Lung (tissue), 12 donors: ENCODE results near the gene RHOV. TPM values are rescaled to one million over a fixed set of nuclear protein-coding genes. Genes with fewer than 3 reads are reported as not detected.

Experiments
- ATAC-seq: fragments of 200-7000 bp; cut with Tn5 transposase; one replicate; pipeline ENCODE4 v1.9.1; 2020; ENCODE audit warnings: moderate number of reproducible peaks; ENCODE audit not compliant: insufficient read depth, low FRiP score
- DNase-seq, 3 donors: peaks; one replicate each; pipeline ENCODE4 v3.0.0-alpha.2; 2013 to 2017
- H3K27ac ChIP-seq, 2 donors: one replicate each; pipeline ENCODE4 v1.5.1; 2013; ENCODE audit warnings: mild to moderate bottlenecking in 2 of 2, moderate library complexity in 2 of 2, control low read depth in 1 of 2, inconsistent platforms in 1 of 2, low read depth in 1 of 2, low read length in 1 of 2
- H3K27me3 ChIP-seq, 3 donors: one replicate each; pipeline ENCODE4 v1.5.1; 2013; ENCODE audit warnings: low read length in 2 of 3; ENCODE audit not compliant: control insufficient read depth in 3 of 3, insufficient read depth in 3 of 3
- H3K36me3 ChIP-seq, 4 donors: one replicate each; pipeline ENCODE4 v1.5.1; 2013; ENCODE audit warnings: low read length in 4 of 4, mild to moderate bottlenecking in 1 of 4, moderate library complexity in 1 of 4; ENCODE audit not compliant: control insufficient read depth in 4 of 4, insufficient read depth in 4 of 4
- H3K4me1 ChIP-seq, 5 donors: one replicate each; pipeline ENCODE4 v1.5.1; 2013; ENCODE audit warnings: low read length in 5 of 5, mild to moderate bottlenecking in 2 of 5, moderate library complexity in 1 of 5; ENCODE audit not compliant: control insufficient read depth in 5 of 5, insufficient read depth in 5 of 5
- H3K4me3 ChIP-seq: one replicate; pipeline ENCODE4 v1.5.1; 2013; ENCODE audit warnings: mild to moderate bottlenecking, control low read depth, moderate library complexity
- H3K9ac ChIP-seq, 2 donors: one replicate each; pipeline ENCODE4 v1.5.1; 2013; ENCODE audit warnings: low read length in 2 of 2, control low read depth in 1 of 2; ENCODE audit not compliant: insufficient read depth in 1 of 2
- H3K9me3 ChIP-seq, 4 donors: one replicate each; pipeline ENCODE4 v1.5.1; 2013; ENCODE audit warnings: low read length in 3 of 4, mild to moderate bottlenecking in 1 of 4, moderate library complexity in 1 of 4; ENCODE audit not compliant: control insufficient read depth in 4 of 4, insufficient read depth in 3 of 4
- WGBS, 2 donors: extraction: QIAGEN DNeasy Blood & Tissue Kit; methylation state at CpG; one replicate each; pipeline ENCODE4 v1.1.7; 2013; 5-methylcytosine and 5-hydroxymethylcytosine counted together
- polyA plus RNA-seq, 2 donors: library from polyadenylated mRNA; stranded (reverse); fragments of 200-250 nt; gene quantifications; one replicate each; pipeline ENCODE4 v1.2.1, GENCODE V29; 2013
- total RNA-seq, 2 donors: library from RNA; depleted of rRNA in 1 of 2; stranded (reverse); fragments of >200 nt in 1 of 2; gene quantifications; one replicate each; pipeline ENCODE4 v1.2.1, GENCODE V29; 2014 to 2021
- TF ChIP-seq, protein P1 (sequence below): IDR thresholded peaks from 2 replicates; pipeline ENCODE4 v1.5.1; 2012; ENCODE audit warnings: mild to moderate bottlenecking; ENCODE audit errors: control extremely low read depth, extremely low read depth
- donor health status: control.
- donor health status: control.
- donor health status: Bipolar disorder and iron deficiency.
- donor health status: healthy.
- donor health status: DM: yes; HTN: yes; CAD: no.

The RHOV gene
- total and polyA plus RNA-seq, 4 donors, result 2.1 to 8.5 (median 4.3) TPM

DNA sequence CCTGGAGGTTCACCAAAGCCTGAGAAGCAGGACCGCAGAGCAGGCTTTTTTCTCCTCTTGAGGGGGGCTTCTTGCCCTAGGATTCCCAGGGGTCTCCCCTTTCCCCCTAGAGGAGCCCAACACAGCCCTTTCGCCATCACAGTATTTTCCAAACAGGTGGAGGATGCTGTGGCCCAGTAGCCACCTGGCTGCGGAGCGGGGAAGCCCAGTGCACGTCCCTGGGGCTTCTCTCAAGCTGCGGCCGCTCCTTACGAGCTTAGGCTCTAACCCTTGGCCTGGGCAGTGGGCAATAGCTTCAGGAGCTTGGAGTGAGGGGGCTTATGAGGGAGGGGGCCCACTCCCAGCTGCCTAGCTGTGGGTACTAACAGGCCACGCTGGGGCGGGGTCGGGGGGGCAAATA, 43.6 kb upstream of the RHOV start:
- DNase-seq (no peak), ATAC-seq (no peak)
- no peak overlapping the region for H3K9ac ChIP-seq
- WGBS, 2 donors, result 68 to 72% methylated on average over 11 of the region's 11 CpGs
- H3K27ac ChIP-seq, result peak overlapping the region; percentile 63 to 78
- H3K36me3 ChIP-seq, result no peaks in the 10 kb centered on the region
- no peaks in the 10 kb centered on the region for H3K9me3 ChIP-seq
- no peaks in the 10 kb centered on the region for H3K27me3 ChIP-seq
- TF ChIP-seq, protein P1, sequence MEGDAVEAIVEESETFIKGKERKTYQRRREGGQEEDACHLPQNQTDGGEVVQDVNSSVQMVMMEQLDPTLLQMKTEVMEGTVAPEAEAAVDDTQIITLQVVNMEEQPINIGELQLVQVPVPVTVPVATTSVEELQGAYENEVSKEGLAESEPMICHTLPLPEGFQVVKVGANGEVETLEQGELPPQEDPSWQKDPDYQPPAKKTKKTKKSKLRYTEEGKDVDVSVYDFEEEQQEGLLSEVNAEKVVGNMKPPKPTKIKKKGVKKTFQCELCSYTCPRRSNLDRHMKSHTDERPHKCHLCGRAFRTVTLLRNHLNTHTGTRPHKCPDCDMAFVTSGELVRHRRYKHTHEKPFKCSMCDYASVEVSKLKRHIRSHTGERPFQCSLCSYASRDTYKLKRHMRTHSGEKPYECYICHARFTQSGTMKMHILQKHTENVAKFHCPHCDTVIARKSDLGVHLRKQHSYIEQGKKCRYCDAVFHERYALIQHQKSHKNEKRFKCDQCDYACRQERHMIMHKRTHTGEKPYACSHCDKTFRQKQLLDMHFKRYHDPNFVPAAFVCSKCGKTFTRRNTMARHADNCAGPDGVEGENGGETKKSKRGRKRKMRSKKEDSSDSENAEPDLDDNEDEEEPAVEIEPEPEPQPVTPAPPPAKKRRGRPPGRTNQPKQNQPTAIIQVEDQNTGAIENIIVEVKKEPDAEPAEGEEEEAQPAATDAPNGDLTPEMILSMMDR, result no peak
- H3K4me3 ChIP-seq, result no peak overlapping the region
- H3K4me1 ChIP-seq, result peaks cover 0 to 23% (median 14%) of the 10 kb centered on the region in 5 donors

DNA sequence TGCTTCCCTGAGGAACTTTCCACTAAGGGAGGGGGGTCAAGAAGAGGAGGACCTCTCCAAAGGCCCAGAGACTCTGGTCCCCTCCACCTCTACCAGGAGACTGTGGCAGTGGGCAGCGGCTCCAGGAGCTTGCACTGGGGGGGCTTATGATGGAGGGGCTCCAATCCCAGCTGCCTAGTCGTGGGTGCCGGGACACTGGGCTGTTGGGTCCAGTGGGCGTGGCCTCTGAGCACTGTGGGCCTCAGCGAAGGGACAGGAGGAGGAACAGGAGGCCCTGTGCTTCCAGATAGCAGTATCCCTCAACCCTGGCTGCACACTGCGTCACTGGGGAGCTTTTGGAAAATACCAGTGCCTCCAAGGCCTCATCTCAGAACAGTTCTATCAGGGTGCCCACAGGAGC, 41.6 kb upstream of the RHOV start:
- H3K36me3 ChIP-seq, result no peaks in the 10 kb centered on the region
- TF ChIP-seq, protein P1, result no peak
- H3K9me3 ChIP-seq, result no peaks in the 10 kb centered on the region
- H3K27me3 ChIP-seq, result no peaks in the 10 kb centered on the region
- no peak for ATAC-seq
- no peak overlapping the region for H3K9ac ChIP-seq
- H3K4me3 ChIP-seq, result no peak overlapping the region
- 66 to 67% methylated on average over 6 of the region's 6 CpGs for WGBS, 2 donors
- H3K27ac ChIP-seq, result peak overlapping the region in 1 of 2 donors; percentile 49
- no peak for DNase-seq
- peaks cover 0 to 33% (median 14%) of the 10 kb centered on the region in 5 donors for H3K4me1 ChIP-seq

DNA sequence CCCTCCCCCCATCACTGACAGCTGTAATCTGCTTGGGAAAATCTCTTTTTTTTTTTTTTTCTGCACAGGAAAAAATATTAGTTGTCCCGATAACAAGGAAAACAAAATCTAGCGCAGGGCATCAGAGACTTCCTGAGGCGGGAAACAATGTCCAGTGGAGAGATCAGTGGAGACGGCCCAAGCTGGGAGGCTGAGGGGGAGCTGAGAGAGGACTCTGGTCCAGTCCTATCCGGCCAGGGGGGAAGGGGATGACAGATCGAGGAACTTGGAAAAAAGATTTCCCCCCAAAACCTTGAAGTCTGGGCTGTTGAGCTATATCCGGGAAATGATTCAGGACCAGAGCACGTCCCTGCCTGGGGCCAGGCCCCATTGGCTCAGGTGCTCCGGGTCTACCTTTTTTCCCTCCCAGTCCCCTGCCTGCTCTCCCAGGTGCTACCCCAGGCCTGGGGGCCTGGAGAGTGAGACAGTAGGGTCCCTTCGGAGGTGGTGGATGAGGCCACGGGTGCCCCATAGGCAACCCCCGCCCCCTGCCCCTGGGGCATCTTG, 41.2 kb upstream of the RHOV start:
- H3K27ac ChIP-seq, result peak overlapping the region in 1 of 2 donors; percentile 77
- H3K27me3 ChIP-seq, result no peaks in the 10 kb centered on the region
- H3K36me3 ChIP-seq, result no peaks in the 10 kb centered on the region
- TF ChIP-seq, protein P1, result no peak
- no peak overlapping the region for H3K4me3 ChIP-seq
- no peak for ATAC-seq
- 72 to 80% methylated on average over 12 of the region's 12 CpGs for WGBS, 2 donors
- no peak for DNase-seq
- H3K9me3 ChIP-seq, result no peaks in the 10 kb centered on the region
- H3K9ac ChIP-seq, result no peak overlapping the region
- H3K4me1 ChIP-seq, result peaks cover 0 to 35% (median 18%) of the 10 kb centered on the region in 5 donors

DNA sequence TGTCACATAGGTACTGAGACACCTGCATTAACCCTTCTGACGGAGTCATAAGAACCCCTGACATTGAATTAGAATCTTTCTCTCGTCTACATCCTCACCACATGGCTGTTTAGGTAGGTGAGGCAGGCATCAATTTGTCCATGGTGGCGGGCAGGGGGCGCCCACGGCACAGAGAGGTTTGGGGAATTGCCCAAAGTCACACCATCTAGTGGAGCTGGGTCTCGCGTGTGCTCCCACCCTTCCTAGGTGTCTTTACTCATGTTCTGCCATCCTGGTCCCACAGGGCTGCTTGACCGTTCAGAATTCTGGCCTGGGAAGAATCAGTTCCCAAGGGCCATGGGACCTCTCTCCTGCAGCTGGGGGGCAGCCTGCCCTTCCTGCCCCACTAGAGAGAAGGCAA, 40.5 kb upstream of the RHOV start:
- H3K9me3 ChIP-seq, result no peaks in the 10 kb centered on the region
- TF ChIP-seq, protein P1, result no peak
- no peak overlapping the region for H3K4me3 ChIP-seq
- peak overlapping the region in 1 of 2 donors; percentile 77 for H3K27ac ChIP-seq
- no peak overlapping the region for H3K9ac ChIP-seq
- no peaks in the 10 kb centered on the region for H3K36me3 ChIP-seq
- DNase-seq (no peak), ATAC-seq (no peak)
- H3K27me3 ChIP-seq, result no peaks in the 10 kb centered on the region
- 84 to 89% methylated on average over 8 of the region's 8 CpGs for WGBS, 2 donors
- H3K4me1 ChIP-seq, result peaks cover 0 to 43% (median 24%) of the 10 kb centered on the region in 5 donors
